HEK293 (cell line): ENCODE results near the gene ITGA8.

ENCODE experiments used
- CTCF ChIA-PET: fragments of 350-600 bp; formaldehyde crosslinking; extraction: SDS; loops from one replicate; lab custom pipeline; 2021; ENCODE audit warnings: antibody characterized with exemption; lab: Yijun Ruan, JAX
- POLR2A ChIA-PET: fragments of 300-600 bp; formaldehyde crosslinking; extraction: SDS; loops from one replicate; lab custom pipeline; 2020; ENCODE audit warnings: antibody characterized with exemption, inconsistent platforms; lab: Yijun Ruan, JAX
- H3K27ac ChIP-seq: fragments of 200-500 bp; sonication (Bioruptor generic); 2 replicates; pipeline ENCODE4 v1.5.1; 2014; ENCODE audit warnings: low read depth, low read length, control low read depth, inconsistent platforms; ENCODE audit errors: extremely low read depth
- H3K36me3 ChIP-seq, 2 experiments: fragments of 200-500 bp in 1 of 2; sonication (Bioruptor generic) in 1 of 2; 1 replicate in 1 of 2; 2 replicates in 1 of 2; pipeline ENCODE4 v1.5.1; 2014 to 2017; ENCODE audit warnings: inconsistent platforms in 2 of 2, low read length in 2 of 2; ENCODE audit not compliant: control insufficient read depth in 2 of 2, insufficient read depth in 1 of 2
- H3K4me1 ChIP-seq: fragments of 200-500 bp; sonication (Bioruptor generic); 2 replicates; pipeline ENCODE4 v1.5.1; 2014; ENCODE audit warnings: mild to moderate bottlenecking, low read length, inconsistent platforms; ENCODE audit not compliant: control insufficient read depth, insufficient read depth
- H3K4me3 ChIP-seq: 2 replicates; pipeline ENCODE4 v1.5.1; 2011; ENCODE audit warnings: low read depth, mild to moderate bottlenecking, control low read depth, low read length, moderate library complexity
- H3K9me3 ChIP-seq: fragments of 200-500 bp; sonication (Bioruptor generic); 2 replicates; pipeline ENCODE4 v1.5.1; 2014; ENCODE audit warnings: low read depth, low read length, inconsistent platforms; ENCODE audit not compliant: control insufficient read depth, insufficient read depth
- BCL11A ChIP-seq: fragments of 450-650 bp; formaldehyde crosslinking; IDR thresholded peaks from 2 replicates; pipeline ENCODE4 v1.5.1; 2016; ENCODE audit warnings: low read depth, missing biosample characterization, missing genetic modification characterization
- FEZF1 ChIP-seq: fragments of 450-650 bp; formaldehyde crosslinking; IDR thresholded peaks from 2 replicates; pipeline ENCODE4 v1.5.1; 2016; ENCODE audit warnings: missing biosample characterization, missing genetic modification characterization
- HOXD13 ChIP-seq: sonication (generic); formaldehyde crosslinking; IDR thresholded peaks from 2 replicates; pipeline ENCODE4 v1.8.0; 2022; ENCODE audit warnings: missing genetic modification reagents, borderline replicate concordance
- SCRT1 ChIP-seq: fragments of 450-650 bp; formaldehyde crosslinking; IDR thresholded peaks from 2 replicates; pipeline ENCODE4 v1.5.1; 2016; ENCODE audit warnings: missing biosample characterization, missing genetic modification characterization, borderline replicate concordance
- SP3 ChIP-seq: fragments of 450-650 bp; formaldehyde crosslinking; IDR thresholded peaks from 2 replicates; pipeline ENCODE4 v1.5.1; 2016; ENCODE audit warnings: missing biosample characterization, missing genetic modification characterization
- ZBTB10 ChIP-seq: fragments of 450-650 bp; formaldehyde crosslinking; IDR thresholded peaks from 2 replicates; pipeline ENCODE4 v1.5.1; 2016; ENCODE audit warnings: missing biosample characterization, missing genetic modification characterization
- ZNF133 ChIP-seq: fragments of 450-650 bp; formaldehyde crosslinking; IDR thresholded peaks from 2 replicates; pipeline ENCODE4 v1.5.1; 2016; ENCODE audit warnings: missing biosample characterization, missing genetic modification characterization
- ZNF146 ChIP-seq: fragments of 450-650 bp; formaldehyde crosslinking; IDR thresholded peaks from 2 replicates; pipeline ENCODE4 v1.5.1; 2016; ENCODE audit warnings: missing biosample characterization, missing genetic modification characterization
- ZNF157 ChIP-seq: fragments of 450-650 bp; formaldehyde crosslinking; IDR thresholded peaks from 2 replicates; pipeline ENCODE4 v1.5.1; 2016; ENCODE audit warnings: missing biosample characterization, missing genetic modification characterization
- ZNF214 ChIP-seq: fragments of 450-650 bp; formaldehyde crosslinking; IDR thresholded peaks from 2 replicates; pipeline ENCODE4 v1.5.1; 2017; ENCODE audit warnings: missing biosample characterization, mild to moderate bottlenecking, missing genetic modification characterization, borderline replicate concordance
- ZNF600 ChIP-seq: fragments of 450-650 bp; formaldehyde crosslinking; IDR thresholded peaks from 2 replicates; pipeline ENCODE4 v1.5.1; 2016; ENCODE audit warnings: missing biosample characterization, missing genetic modification characterization
- ZNF701 ChIP-seq: fragments of 450-650 bp; formaldehyde crosslinking; IDR thresholded peaks from 2 replicates; pipeline ENCODE4 v1.5.1; 2016; ENCODE audit warnings: missing biosample characterization, missing genetic modification characterization
- TF ChIP-seq, protein P1 (sequence below): fragments of 450-650 bp; formaldehyde crosslinking; IDR thresholded peaks from 2 replicates; pipeline ENCODE4 v1.5.1; 2016; ENCODE audit warnings: missing biosample characterization, missing genetic modification characterization
- TF ChIP-seq, protein P2 (sequence below): fragments of 450-650 bp; formaldehyde crosslinking; IDR thresholded peaks from 2 replicates; pipeline ENCODE4 v1.5.1; 2016; ENCODE audit warnings: missing biosample characterization, missing genetic modification characterization, borderline replicate concordance
- TF ChIP-seq, protein P3 (sequence below): fragments of 450-650 bp; formaldehyde crosslinking; IDR thresholded peaks from 2 replicates; pipeline ENCODE4 v1.5.1; 2017; ENCODE audit warnings: missing biosample characterization, missing genetic modification characterization

The ITGA8 gene

DNA sequence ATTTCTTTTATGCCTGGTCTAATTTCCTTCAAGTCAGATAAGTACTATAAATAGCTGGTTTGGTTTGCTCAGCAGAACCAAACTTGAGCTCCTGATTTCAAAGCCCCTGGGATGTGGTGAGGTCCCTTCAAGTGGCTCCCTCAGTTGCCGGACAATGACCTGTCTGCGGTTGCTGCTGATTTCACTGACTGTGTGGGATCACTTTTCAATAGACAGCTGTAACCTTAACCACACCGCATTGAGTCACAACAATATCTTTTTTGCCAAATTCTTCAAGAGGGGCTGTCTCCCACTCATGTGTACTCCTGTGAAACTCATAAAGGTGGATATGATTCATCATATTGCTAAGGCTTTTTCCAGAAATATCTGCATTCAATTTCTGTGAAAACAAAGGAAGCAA is 23.1 kb upstream of the ITGA8 start:
- Histone ChIP-seq H3K4me3 (no peak overlapping the region), H3K27ac (no peak overlapping the region), H3K4me1 (no peaks in the 10 kb centered on the region), H3K9me3 (no peaks in the 10 kb centered on the region), H3K36me3 (no peaks in the 10 kb centered on the region)
- CTCF ChIA-PET = interaction anchor here (0.6 to 3.2 kb wide), 8 partner anchors 10 to 323 kb away, joined by 3 to 14 read pairs (median 4); partner anchors contain the start of gene ITGA8
- TF ChIP-seq, protein P1, sequence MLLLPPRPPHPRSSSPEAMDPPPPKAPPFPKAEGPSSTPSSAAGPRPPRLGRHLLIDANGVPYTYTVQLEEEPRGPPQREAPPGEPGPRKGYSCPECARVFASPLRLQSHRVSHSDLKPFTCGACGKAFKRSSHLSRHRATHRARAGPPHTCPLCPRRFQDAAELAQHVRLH (tag by site-specific recombination) = no peak
- no peak for TF ChIP-seq ZNF157
- TF ChIP-seq ZNF600 (tag by site-specific recombination) = no peak
- no peak for TF ChIP-seq SCRT1 (tag by site-specific recombination)
- TF ChIP-seq BCL11A (tag by site-specific recombination) = no peak
- no peak for TF ChIP-seq ZBTB10 (tag by site-specific recombination)
- TF ChIP-seq ZNF701 = no peak
- no peak for TF ChIP-seq FEZF1 (tag by site-specific recombination)
- TF ChIP-seq HOXD13 (CRISPR knock-in tag) = no peak
- no peak for TF ChIP-seq ZNF133 (tag by site-specific recombination)
- TF ChIP-seq, protein P2, sequence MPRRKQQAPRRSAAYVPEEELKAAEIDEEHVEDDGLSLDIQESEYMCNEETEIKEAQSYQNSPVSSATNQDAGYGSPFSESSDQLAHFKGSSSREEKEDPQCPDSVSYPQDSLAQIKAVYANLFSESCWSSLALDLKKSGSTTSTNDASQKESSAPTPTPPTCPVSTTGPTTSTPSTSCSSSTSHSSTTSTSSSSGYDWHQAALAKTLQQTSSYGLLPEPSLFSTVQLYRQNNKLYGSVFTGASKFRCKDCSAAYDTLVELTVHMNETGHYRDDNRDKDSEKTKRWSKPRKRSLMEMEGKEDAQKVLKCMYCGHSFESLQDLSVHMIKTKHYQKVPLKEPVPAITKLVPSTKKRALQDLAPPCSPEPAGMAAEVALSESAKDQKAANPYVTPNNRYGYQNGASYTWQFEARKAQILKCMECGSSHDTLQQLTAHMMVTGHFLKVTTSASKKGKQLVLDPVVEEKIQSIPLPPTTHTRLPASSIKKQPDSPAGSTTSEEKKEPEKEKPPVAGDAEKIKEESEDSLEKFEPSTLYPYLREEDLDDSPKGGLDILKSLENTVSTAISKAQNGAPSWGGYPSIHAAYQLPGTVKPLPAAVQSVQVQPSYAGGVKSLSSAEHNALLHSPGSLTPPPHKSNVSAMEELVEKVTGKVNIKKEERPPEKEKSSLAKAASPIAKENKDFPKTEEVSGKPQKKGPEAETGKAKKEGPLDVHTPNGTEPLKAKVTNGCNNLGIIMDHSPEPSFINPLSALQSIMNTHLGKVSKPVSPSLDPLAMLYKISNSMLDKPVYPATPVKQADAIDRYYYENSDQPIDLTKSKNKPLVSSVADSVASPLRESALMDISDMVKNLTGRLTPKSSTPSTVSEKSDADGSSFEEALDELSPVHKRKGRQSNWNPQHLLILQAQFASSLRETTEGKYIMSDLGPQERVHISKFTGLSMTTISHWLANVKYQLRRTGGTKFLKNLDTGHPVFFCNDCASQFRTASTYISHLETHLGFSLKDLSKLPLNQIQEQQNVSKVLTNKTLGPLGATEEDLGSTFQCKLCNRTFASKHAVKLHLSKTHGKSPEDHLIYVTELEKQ (tag by site-specific recombination) = no peak
- no peak for TF ChIP-seq SP3 (tag by site-specific recombination)
- TF ChIP-seq, protein P3, sequence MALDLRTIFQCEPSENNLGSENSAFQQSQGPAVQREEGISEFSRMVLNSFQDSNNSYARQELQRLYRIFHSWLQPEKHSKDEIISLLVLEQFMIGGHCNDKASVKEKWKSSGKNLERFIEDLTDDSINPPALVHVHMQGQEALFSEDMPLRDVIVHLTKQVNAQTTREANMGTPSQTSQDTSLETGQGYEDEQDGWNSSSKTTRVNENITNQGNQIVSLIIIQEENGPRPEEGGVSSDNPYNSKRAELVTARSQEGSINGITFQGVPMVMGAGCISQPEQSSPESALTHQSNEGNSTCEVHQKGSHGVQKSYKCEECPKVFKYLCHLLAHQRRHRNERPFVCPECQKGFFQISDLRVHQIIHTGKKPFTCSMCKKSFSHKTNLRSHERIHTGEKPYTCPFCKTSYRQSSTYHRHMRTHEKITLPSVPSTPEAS (tag by site-specific recombination) = no peak
- TF ChIP-seq, all 188 proteins: peak for 0
- POLR2A ChIA-PET = no interaction called here

GRCh38 chr10:15742102-15742501 is 22.4 kb upstream of the ITGA8 start:
- Histone ChIP-seq H3K4me1 (no peaks in the 10 kb centered on the region), H3K27ac (no peak overlapping the region), H3K9me3 (no peaks in the 10 kb centered on the region), H3K36me3 (no peaks in the 10 kb centered on the region), H3K4me3 (no peak overlapping the region)
- POLR2A ChIA-PET = no interaction called here
- TF ChIP-seq ZNF214 (tag by site-specific recombination) (no peak), ZNF146 (tag by site-specific recombination) (0 out of 2 replicates have a peak, but pooled peaks have one; percentile 12)
- CTCF ChIA-PET = interaction anchor here (0.6 to 2.0 kb wide), 5 partner anchors 23 to 531 kb away, joined by 3 to 7 read pairs (median 6); partner anchors contain the start of gene ITGA8
